NCI-H2196 treated with DMSO at 0.1 percent for 48 hours (cell line): ENCODE measurements around the gene JPH4.
A peak's percentile ranks its signal among the peaks of the same experiment; 100 is the strongest.

Experiments used
- DNase-seq: peaks from one replicate; lab custom pipeline; 2025; ENCODE audit not compliant: unreplicated experiment; lab: John Stamatoyannopoulos, UW

The JPH4 gene

DNA sequence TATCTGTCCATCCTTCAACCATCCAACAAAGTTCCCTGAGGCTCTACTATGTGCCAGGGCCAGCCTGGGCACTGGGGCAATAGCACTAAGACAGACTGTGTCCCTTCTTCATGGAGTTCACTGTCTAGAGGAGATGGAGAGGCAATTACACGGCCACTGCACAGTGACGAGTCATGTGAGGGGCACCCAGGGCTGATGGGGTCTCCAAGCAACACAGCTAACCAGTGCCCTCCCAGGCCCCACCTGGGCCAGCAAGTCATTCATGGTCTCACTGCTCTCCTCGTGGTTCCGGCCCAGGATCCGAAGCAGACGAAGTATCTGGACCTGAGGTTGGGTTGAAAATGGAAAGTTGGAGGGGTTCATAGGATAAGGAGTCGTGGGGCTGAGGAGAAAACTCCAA is 13.7 kb downstream of the JPH4 start:
- no peak for DNase-seq

DNA sequence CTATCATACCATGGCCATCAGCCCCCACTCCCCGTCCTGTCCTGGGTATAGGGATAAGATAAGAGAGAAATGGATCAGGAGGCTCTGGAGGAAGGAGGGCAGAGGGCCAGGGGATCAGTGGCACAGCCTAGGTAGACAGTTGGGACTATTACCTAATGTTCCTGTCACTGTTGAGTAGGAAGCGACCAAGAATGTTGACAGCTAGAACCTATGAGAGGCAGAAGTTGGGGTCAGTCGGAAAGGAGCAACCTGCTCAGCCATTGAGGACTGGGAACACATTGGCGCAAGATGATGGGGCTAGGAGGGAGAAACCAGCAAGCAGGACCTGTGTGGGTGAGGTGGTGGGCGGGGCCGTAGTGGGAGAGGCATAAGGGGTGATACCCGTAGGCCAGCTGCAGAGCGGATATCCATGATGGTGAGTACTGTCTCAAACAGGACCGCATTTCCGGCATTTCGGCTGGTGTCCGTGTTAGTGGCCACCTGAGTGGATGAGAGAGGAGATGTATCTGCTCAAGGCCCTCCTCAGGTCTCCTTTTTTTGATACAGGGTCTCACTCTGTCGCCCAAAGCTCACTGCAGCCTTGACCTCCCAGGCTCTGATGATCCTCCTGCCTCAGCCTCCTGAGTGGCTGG is 14.3 kb downstream of the JPH4 start:
- no peak for DNase-seq

DNA sequence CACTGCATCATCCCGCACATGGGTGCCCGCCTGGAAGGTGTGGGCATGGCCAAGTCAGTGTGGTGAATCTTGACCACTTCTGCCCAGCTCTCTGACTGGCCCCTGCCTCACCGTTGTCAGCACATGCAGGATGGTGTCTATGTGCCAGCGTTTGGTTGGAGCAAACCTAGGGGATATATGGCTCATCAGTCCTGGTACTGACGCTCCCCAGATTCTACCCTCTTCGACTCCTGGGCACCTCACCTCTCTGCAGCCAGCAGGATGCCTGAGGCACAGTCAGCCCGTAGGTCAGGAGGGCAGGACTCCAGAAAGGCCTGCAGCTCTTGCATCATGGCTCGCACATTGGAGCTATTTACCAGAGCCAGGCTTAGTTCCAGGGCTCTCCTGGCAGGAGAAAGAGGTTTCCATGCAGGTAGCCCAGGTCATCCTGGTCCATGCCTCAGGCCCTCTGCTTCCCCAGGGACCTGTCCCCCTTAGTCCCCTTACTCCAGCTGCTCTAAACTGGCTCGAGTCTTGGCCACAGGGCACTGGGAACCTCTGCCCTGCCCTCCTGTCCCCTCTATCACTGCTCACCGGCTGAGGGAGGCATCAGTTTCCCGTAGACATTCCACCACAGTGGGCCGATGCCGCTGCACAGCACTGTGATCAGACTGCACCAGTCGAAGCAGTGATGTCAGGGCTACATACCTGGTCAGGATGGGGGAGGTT is 15.0 kb downstream of the JPH4 start:
- no peak for DNase-seq

DNA sequence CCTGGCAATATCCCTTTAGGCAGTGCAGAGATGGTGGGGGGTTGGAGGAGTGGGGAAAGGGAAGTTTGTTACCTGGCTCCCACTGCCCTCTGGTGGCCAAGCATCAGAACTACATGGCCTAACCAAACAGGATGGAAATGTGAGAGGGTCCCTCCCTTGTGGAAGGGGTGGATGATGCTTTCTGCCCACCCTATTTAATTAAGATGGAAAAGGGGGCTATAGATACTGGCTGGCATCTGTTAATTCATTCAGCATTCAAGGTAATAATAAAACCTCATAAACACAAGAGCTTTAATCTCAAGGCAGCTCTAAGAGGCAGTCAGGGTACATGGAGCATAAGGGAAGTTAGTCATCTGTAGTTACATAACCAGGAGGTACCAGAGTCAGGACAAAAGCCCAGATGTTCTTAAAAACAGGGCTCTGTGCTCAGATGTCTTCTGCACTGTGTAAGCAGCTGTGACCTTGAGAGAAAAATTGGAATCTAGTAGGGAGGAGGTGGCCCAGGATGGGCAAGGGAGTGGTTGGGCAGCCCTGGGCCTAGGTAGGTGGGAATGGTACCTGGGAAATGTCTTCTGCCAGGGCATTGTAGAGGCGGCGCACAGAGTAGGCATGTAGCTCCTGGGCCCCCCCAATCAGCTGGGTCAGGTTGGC is 15.6 kb downstream of the JPH4 start:
- DNase-seq, result peak; percentile 44

DNA sequence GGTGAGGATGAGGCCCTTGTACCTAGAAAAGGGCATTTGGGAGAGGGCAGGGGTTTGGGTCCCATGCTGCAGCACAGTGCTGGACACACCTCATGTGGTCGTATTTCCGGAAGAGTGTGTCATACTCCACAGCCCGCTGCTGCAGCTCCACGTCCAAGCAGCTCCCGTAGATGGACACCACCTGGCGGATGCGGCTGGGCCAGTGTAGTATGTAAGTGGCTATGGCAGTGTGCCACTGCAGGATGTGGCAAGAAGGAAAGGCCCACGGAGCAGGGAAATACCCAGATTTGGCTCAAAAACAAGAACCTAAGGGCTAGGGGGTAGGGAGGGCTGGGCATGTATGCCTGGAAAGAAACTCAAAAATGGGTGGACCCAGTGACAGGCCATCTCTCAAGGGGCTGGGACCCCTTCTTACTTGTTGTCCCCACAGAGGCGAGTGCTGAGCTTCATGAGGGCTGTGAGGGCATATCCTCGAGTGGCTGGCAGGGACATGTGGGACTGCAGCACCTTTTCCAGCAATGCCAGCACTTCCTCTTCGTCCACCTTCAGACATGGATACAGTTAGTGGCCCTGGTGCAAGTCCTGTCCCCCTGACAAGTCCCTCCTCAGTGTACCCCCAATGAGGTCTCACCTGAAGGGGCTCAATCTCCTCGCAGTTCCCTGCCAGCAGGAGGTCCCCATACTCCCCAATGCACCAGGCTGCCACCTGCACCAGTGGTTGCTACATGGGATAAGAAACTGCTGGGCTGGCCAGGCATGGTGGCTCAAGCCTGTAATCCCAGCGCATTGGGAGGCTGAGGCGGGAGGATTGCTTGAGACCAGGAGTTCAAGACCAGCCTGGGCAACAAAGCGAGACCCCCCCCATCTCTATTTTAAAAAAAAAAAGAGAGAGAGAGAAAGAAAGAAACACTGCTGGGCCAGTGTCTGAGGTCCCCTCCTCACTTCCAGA is 16.4 kb downstream of the JPH4 start:
- DNase-seq, result peak; percentile 87

DNA sequence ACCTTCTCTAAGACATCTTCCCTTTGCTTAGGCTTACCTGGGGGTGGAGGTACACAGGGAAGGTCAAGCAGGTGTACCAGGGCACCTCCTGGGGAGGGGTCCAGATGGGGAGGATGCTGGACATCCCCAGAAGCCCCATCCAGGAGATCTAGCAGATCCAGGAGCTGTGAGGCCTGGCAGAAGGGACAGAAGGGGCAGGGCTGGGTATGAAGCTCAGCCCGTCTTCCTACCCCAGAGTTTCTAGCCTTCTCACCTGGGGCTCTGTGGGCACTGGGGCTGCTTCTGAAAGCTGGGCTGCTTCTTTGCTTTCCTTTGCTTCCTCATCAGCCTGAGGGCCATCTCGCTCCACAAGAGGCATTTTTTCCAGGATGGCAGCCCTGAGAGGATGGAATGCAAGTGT is 17.3 kb downstream of the JPH4 start:
- no peak for DNase-seq

DNA sequence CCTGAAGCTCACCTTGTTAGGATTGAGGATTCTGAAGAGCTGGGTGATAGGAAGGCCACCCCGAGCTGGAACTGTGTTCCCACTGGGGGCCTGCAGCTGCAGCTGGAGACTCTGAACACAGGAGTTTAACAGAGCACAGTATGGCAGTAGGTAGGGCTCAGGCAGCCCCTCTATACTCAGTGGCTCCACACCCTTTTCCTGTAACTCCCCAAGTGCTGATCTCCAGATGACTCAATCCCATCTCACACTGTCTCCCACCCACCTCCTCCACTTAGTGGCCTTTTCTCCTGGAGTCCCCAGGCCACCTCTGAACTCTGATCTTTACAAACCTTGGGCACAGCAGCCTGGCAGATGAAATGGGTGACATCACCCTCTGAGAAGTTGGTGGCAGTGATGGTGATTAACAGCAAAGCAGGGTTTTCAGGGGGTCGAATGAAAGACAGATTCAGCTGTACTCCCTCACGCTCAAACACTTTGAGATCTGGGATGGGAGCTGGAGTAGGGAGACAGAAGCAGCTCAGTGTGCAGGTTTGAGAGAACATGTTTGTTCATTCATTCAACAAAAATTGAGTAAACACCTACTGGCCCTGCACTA is 18.6 kb downstream of the JPH4 start:
- no peak for DNase-seq

DNA sequence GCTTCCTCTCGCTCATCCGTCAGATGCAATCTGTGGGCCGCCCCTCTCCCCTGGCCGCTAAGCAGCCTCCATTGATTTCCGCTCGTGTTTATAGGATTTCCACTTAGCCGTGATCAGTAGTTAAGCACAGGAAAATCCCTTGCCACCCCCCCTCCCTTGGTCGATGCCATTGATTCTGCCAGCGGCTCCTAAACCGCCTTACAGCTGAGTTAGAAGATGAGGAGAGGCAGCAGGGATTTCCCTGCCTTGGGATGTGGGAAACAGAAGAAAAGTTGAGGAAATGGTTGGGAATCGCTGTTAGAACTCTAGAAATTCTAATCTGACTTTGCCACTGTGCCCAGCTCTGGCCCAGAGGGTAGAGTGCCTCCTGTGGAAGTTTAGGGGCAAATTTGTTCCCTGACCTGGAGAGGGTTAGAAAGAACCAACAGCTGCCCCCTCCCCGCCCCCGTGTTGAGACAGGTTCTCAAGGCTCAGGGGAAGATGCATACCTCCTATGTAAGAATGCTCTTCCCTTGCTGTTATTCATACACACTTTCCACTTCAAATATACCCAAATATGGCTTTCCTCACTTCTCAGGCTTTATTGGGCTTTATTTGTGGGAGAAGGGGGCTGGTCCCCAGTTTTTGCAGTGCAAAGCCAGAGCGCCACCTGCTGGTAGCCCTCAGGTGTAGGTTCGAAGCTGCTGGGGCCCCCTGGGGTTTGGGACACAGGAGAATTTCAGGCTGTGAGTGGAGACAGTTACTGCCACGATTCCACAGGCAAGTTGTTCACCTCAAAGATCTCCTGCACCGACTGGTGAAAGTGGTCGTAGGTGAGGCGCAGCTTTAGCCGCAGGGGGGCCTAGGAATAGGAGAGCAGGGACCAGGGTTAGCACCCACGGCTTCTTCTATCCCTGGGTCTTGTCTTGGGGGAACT is 19.3 kb downstream of the JPH4 start:
- DNase-seq, result peak; percentile 44

DNA sequence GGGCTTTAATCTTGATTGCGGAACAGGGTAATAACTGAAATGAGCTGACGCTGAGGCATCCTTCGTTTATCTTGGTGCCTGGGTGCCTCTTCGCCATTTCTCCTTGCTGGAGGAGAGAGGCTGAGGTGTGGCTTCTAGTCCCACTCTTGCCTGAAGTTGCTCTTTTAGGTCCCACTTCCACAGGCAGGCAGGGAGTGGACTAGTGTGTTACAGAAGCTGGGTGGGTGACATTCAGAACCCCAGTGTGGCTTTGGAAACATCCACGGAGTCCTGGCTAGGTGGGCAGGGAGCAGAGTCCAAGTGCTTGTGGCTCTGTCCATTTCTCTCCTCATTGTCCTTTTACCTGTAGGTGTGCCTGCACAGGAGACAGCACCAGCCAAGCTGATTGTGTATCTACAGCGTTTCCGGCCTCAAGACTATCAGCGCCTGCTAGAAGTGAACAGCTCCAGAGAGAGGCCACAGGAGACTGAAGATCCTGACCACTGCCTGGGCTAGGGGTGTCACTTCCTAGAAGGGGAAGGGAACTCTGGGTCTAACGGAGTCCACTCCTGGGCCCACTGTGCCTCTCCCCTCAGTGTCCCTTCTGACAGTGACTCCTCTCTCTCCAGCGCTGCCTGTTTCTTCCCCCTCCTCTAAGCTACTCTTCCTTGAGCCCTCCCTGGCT is 20.1 kb downstream of the JPH4 start:
- DNase-seq, result no peak

DNA sequence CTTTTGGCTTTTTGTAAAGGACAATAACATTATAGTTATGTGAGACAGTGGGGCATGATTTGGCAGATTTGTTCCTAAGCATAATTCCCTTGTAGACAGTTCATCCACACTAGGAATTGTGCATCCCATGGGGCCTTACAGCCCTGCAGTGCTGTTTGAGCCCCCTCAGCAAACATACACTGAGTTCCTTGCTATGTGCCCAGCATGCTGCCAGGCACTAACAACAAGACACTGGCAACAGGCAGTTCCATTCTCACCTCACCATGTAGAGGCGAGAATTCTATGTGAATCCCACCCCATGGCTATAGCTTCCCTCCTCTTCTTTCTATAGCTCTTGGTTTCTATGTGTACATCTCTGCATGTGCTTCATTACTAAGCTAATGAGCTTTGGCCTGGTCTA is 20.6 kb downstream of the JPH4 start:
- no peak for DNase-seq

DNA sequence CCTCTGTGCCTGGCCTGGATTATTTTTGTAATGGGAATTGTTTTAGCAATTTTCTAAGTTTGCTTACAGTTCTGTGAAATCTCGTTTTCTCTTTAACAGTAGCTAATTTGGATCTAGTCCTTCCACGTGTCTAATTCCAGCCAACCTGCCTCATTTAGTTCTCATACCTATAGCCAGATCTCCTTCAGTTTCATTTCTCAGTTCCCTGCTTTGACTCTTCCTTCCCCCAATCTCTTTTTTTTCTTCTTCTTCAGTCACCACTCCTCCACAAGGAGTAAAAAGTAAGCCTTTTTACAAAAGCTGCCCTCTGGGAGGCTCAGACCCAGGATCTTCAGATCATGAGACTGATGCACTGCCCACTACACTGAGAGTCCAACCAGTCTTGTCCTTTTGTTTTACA is 21.1 kb downstream of the JPH4 start:
- DNase-seq, result no peak

DNA sequence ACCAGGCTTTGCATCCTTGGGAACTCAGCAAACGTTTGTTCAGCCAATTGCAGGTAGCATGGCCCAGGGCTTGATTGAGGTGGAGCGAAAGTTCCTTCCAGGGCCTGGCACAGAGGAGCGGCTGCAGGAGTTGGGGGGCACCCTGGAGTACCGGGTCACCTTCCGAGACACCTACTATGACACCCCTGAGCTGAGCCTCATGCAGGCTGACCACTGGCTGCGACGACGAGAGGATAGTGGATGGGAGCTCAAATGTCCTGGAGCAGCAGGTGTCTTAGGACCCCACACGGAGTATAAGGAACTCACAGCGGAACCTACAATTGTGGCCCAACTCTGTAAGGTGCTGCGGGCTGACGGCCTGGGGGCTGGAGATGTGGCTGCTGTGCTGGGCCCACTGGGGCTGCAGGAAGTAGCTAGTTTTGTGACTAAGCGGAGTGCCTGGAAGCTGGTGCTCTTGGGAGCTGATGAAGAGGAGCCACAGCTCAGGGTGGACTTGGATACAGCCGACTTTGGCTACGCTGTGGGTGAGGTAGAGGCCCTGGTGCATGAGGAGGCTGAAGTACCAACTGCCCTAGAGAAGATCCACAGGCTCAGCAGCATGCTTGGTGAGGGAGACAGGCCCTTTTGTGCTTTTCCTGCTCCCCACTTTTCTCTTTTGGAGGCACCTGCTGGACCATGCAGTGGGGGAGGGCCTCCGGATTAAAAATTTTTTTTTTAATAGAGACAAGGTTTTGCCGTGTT is 21.7 kb downstream of the JPH4 start:
- no peak for DNase-seq

DNA sequence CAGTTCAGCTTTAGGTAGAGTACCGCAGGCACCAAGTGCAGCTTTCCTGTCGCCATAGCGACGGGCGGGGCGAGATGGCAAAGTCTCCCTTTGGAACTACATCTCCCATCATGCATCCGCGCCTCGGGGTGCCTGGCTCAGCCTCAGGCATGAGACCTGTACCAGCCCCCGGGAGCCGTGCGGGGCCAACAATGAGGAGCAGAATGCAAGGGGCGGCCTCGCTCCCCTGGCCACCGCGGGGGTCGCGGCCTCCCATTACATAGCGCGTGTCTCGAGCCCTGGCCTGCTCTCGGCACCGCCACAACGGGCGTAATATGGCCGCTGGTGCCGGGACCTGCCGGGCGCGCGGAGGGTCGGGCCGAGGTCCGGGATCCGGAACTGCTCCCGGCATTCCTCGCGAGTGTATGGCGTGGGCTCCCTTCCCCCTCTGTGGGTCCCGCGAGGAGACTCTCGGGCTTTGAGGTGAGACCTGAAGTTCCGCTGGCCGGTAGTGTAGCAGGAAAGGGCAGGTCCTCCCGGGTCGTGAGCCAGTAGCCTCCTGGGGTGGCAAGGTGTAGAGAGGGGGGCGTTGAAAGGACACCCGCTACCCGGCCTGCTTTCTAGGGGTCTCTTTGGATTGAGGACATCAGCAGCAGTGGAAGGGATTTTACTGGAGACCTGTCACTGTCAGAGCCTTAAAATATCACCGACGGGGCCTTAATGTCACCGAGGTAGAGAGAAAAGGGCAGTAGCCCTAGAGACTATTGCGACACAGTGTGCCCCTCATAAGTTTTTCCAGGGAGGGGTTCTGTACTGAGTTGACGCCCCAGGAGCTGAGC is 22.5 kb downstream of the JPH4 start, which contains the start of gene THTPA:
THTPA (plus strand) TSS at position 390 of the 818 bp plus-strand sequence. CDS start 487 bp downstream, outside the sequence.
- peak; percentile 79 for DNase-seq

DNA sequence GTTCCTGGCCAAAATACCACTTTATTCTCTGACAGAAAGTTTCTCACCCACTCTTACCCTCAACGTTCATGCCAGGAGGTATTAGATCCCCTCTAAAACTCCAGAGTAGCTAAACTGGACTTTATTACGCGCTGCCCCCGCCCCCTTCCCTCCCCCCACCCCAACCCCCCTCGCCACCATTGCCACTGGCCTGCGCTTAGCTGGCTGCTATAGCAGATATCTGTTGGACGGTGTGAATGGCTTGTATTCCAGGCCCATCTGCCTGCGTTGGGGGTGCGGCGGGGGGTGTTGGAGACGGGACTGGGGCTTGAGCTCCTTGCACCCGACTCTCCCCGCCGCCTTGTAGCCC is 23.1 kb downstream of the JPH4 start:
- no peak for DNase-seq

DNA sequence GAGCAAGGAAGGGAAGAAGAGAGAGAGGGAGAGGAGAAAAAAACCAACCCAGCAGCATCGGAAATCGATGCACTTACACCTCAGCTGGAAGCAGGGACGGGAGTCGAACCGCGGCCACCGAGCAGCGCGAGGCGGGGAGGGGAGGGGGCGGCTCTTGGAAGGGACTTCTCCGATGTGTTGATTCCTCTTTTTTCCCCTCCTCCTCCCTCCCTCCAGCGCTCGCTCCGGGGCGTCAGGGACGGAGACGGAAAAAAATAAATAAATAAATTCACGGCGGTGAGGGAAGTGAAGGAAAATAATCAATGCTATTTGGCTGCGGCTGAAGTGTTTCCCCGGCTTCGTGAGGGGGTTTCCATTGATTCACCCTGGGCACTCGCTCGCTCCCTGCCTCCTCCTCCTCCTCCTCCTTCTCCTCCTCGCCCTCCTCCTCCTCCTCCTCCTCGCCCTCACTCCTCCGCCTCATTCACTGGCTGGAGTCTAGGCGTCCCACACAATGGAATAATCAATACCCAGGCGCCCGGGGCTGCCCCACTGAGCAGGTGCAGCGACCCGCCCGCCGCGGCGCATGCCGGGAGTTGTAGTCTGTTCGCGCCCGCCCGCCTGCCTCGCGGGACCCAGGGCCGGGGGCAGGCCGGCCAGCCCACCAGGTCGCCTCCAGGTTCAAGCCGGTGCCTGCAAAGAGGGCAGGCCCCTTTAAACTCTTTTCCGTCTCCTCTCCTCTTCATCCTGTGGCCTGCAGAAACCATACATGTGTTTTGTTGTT is 27.1 kb downstream of the JPH4 start, which contains the start of gene ZFHX2:
ZFHX2 (minus strand) TSS at position 500 of the 763 bp plus-strand sequence. CDS start 16,440 bp downstream, outside the sequence.
- DNase-seq, result peak; percentile 55

DNA sequence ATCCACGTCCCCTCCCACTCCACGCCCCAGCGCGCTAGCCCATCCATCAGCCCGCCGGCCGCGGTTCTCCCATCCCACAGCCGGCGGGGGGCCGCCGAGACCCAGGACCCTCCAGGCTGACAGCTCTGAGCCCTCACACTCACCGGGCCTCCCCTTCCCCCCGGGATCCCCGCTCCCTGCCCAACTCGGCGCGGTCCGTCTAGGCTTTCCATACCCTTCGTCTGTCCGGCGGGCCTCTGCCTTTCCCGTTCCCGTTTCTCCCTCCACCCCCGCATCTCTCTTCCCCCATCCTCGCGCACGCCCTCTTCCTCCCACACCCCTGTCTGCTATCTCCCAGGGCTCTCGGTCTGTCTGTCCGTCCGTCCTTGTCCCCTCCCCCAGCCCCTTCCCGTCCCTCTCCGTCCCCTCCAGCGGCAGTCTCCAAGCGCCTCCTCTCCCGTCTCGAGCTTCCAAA is 27.8 kb downstream of the JPH4 start:
- DNase-seq, result no peak
